IPS DF 6.9 (cell line): ENCODE measurements around the gene CWC22.

ENCODE experiments used
- DNase-seq: peaks from one replicate; pipeline ENCODE4 v3.0.0-alpha.2; 2013; ENCODE audit warnings: low read depth, low spot score
- H3K27ac ChIP-seq: one replicate; pipeline ENCODE4 v1.5.1; 2013; ENCODE audit warnings: low read length, control low read depth
- H3K27me3 ChIP-seq: 2 replicates; pipeline ENCODE4 v1.6.1; 2013; ENCODE audit warnings: mild to moderate bottlenecking, low read length; ENCODE audit not compliant: control insufficient read depth, insufficient read depth
- H3K36me3 ChIP-seq: 2 replicates; pipeline ENCODE4 v1.6.1; 2013; ENCODE audit warnings: low read length; ENCODE audit not compliant: control insufficient read depth, insufficient read depth
- H3K4me1 ChIP-seq: 2 replicates; pipeline ENCODE4 v1.6.1; 2013; ENCODE audit warnings: low read length; ENCODE audit not compliant: control insufficient read depth, insufficient read depth
- H3K4me3 ChIP-seq: 2 replicates; pipeline ENCODE4 v1.5.1; 2013; ENCODE audit warnings: mild to moderate bottlenecking, low read length
- H3K9me3 ChIP-seq: 2 replicates; pipeline ENCODE4 v1.6.1; 2013; ENCODE audit warnings: low read length, inconsistent platforms; ENCODE audit not compliant: control insufficient read depth, insufficient read depth
- WGBS: extraction: QIAGEN DNeasy Blood & Tissue Kit; methylation state at CpG from one replicate; pipeline ENCODE4 v1.1.7; 2013; ENCODE audit warnings: mixed read lengths, missing lambda C conversion rate; ENCODE audit not compliant: insufficient read length, insufficient coverage; 5-methylcytosine and 5-hydroxymethylcytosine counted together

CWC22 gene

DNA sequence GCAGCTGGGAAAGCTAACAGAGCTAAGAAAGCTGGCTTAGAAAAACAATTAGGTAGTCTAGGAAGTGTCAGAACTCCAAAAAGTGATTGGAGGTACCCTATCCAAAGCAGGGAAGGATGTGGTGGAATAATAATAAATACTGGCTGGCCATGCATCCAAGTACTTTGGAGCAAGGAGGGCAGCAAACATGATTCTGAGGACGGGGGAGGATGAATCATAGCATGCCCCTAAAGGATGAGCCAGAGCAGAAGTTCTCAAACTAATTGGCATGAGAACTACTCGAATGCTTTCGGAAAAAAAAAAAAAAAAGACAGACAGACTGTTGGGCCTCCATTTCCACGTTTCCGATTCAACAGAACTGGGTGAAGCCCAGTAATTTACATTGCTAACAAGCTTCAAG, 2.4 kb downstream of the CWC22 start:
- no peaks in the 10 kb centered on the region for H3K9me3 ChIP-seq
- H3K4me3 ChIP-seq = no peak overlapping the region
- DNase-seq = no peak
- H3K36me3 ChIP-seq = no peaks in the 10 kb centered on the region
- WGBS = no CpG with 5 or more reads among the region's 5 CpGs
- H3K4me1 ChIP-seq = peaks cover 2% of the 10 kb centered on the region
- no peak overlapping the region for H3K27ac ChIP-seq
- no peaks in the 10 kb centered on the region; the same call in 1 of the 2 replicates for H3K27me3 ChIP-seq

DNA sequence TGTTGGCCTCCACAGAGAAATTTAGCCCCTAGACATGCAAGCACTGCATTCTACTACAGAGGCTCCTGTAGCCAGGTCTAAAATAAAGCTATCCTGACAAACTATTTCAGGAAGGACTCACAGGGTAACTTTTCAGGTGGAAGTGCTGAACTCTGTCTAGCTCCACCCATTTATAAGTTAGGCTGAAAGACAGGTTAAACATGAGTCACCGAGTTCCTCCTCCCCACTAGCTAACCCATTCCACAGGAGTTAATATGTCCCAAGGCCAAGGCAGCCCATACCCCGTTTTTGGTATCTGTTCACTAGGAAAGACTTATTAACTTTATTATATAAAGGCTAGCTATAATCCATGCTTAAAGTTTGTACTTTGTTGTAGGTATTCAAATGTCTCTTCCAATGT, 3.5 kb downstream of the CWC22 start:
- H3K36me3 ChIP-seq = no peaks in the 10 kb centered on the region
- DNase-seq = no peak
- no peaks in the 10 kb centered on the region; the same call in 1 of the 2 replicates for H3K27me3 ChIP-seq
- H3K4me3 ChIP-seq = no peak overlapping the region
- H3K27ac ChIP-seq = no peak overlapping the region
- WGBS = no CpG with 5 or more reads among the region's 2 CpGs
- H3K4me1 ChIP-seq = peaks cover 2% of the 10 kb centered on the region
- no peaks in the 10 kb centered on the region for H3K9me3 ChIP-seq

DNA sequence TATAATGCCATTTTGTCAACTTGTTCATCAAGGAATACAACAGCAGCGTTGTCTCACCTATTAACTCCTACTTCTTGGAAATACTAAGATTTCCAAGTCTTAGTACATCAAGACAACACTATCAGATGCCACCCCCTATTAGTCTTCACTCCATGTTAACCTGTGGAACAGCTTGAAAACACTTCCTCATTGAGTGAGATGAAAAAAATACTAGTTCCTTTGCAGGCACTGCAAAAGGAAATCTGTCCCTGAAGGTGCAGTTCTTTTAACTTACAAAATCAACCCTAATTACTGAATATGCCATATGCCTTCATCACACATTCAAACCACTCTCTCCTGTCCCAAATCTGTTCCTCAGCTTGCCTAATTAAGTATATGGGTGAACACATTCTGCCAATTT, 4.0 kb downstream of the CWC22 start:
- no peak for DNase-seq
- Histone ChIP-seq H3K27ac (no peak overlapping the region), H3K36me3 (no peaks in the 10 kb centered on the region), H3K9me3 (no peaks in the 10 kb centered on the region), H3K27me3 (no peaks in the 10 kb centered on the region; the same call in 1 of the 2 replicates), H3K4me1 (peaks cover 2% of the 10 kb centered on the region), H3K4me3 (no peak overlapping the region)
- no CpG with 5 or more reads among the region's 1 CpG for WGBS

DNA sequence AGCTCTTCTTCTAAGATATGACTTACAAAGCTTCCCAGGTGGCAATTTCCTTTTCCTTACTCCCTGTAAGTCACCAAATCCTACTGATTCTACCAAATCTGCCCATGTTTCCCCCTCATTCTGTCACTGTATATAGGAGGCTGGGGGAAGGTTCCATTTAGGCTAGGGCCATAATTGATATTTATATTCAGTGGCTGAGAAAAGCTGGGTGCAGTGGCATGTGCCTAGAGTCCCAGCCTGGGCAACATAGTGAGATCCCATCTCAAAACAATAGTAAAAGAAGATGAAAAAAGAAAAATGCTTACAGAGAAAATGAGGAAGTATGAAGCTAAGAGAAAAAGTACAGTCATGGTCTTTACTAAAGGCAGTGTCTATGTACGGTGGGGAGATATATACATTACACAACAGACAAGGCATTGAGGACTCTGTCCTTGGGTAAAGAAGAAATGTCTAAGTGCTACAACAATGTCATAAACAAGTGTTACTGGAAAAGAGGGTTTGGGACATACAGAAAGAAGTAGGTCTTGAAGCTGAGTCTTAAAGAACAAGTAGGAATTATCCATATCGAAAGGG, 4.8 kb downstream of the CWC22 start:
- no peak overlapping the region for H3K4me3 ChIP-seq
- no peaks in the 10 kb centered on the region for H3K36me3 ChIP-seq
- H3K27me3 ChIP-seq = no peaks in the 10 kb centered on the region; the same call in 1 of the 2 replicates
- peaks cover 2% of the 10 kb centered on the region for H3K4me1 ChIP-seq
- no peak for DNase-seq
- no CpG with 5 or more reads among the region's 2 CpGs for WGBS
- no peaks in the 10 kb centered on the region for H3K9me3 ChIP-seq
- H3K27ac ChIP-seq = no peak overlapping the region

DNA sequence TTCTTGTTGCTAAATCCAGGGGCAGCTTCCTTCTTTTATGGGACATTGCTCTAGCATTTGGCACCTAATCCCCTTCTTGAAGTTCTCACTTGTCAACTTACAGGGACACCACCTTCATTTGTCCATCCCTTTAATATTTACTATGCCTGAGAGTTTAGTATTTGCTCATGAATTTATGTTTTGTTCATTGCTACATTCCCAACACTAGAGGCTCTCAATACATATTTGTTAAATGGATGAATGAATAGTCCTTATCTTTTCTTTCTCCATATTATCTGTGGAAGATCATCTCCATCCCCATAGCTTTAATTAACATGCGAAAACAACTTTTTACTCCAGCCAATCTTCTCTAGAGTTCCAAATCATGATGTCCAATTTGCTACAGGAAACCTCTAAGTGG, 5.4 kb downstream of the CWC22 start:
- DNase-seq = no peak
- no peaks in the 10 kb centered on the region for H3K36me3 ChIP-seq
- WGBS = no CpG with 5 or more reads among the region's 1 CpG
- H3K4me3 ChIP-seq = no peak overlapping the region
- H3K27ac ChIP-seq = no peak overlapping the region
- H3K4me1 ChIP-seq = peaks cover 2% of the 10 kb centered on the region
- no peaks in the 10 kb centered on the region for H3K9me3 ChIP-seq
- H3K27me3 ChIP-seq = no peaks in the 10 kb centered on the region; the same call in 1 of the 2 replicates

DNA sequence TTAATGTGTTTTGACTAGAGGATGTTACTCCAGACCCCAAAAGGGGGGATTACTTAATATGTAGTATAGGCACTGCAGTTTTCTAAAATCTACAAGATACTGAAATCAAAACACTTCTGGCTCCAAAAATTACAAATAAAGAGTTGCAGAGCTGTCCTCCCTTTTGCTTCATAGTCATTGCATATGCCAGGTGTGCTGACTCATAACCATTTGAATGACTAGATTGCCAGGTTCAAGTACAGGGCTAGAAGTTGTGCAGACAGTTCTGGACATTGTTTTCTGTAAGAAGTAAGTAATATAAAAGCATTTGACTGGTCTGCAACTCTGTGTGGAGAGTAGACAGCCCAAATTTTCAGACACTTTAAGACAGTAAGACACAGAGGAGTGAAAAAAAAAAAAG, 6.7 kb downstream of the CWC22 start:
- no peaks in the 10 kb centered on the region for H3K36me3 ChIP-seq
- no peak overlapping the region for H3K4me3 ChIP-seq
- H3K4me1 ChIP-seq = peaks cover 2% of the 10 kb centered on the region
- no peak for DNase-seq
- H3K9me3 ChIP-seq = no peaks in the 10 kb centered on the region
- no peaks in the 10 kb centered on the region; the same call in 1 of the 2 replicates for H3K27me3 ChIP-seq
- H3K27ac ChIP-seq = no peak overlapping the region

DNA sequence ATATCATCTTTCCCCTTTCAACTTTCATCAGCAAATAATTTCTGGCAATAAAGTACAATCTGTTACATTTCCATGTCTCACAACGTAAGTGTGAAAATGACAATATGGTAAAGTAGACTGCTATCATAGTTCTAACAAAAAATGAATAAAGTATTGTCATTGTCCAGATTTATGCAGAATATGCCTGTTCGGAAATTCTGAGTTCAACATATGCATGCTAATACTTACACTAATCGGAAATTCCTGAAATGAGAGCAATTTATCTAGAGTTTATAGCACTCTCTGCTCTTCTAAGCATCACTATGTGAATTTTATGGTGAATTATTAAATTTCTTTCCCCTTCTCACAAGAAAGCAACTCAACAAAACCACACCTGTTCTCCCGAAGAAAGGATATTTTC, 8.1 kb downstream of the CWC22 start:
- Histone ChIP-seq H3K27ac (no peak overlapping the region), H3K4me3 (no peak overlapping the region), H3K36me3 (no peaks in the 10 kb centered on the region), H3K9me3 (no peaks in the 10 kb centered on the region), H3K27me3 (no peaks in the 10 kb centered on the region; the same call in 1 of the 2 replicates), H3K4me1 (no peaks in the 10 kb centered on the region)
- DNase-seq = no peak
- no CpG with 5 or more reads among the region's 4 CpGs for WGBS

DNA sequence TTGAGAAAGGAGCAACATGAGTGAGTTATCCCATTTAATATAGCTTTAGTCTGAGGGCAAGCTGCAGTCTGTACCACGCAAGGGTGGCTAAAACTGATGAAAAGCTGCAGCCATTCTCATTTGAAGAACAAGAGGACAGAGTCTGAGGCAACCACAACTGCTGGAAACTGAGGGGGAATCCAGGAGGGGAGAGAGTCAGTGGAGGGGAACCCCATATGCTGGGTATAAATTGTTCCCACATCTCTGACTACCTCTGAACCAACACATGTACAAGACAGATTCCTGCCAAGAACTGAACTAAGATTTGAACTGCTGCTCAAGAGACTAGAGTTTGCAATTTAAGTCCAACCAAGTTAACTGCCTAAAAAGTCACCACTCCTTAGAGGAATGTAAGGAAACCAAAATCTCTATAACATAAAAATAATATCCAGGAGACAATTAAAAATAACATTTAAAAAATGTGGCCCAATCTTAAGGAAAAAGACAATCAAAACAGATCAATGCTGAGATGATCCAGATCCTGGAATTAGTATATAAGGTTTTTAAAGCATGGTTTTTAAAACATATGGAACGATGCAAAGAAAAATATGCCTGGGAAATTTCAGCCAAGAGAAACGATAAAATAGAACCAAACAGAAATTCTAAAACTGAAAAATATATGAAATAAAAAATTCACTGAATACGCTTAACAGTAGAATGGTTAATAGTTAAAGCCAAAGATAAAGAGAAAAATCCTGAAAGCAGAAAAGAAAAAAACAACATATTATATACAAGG, 11.2 kb downstream of the CWC22 start:
- H3K27me3 ChIP-seq = no peaks in the 10 kb centered on the region

DNA sequence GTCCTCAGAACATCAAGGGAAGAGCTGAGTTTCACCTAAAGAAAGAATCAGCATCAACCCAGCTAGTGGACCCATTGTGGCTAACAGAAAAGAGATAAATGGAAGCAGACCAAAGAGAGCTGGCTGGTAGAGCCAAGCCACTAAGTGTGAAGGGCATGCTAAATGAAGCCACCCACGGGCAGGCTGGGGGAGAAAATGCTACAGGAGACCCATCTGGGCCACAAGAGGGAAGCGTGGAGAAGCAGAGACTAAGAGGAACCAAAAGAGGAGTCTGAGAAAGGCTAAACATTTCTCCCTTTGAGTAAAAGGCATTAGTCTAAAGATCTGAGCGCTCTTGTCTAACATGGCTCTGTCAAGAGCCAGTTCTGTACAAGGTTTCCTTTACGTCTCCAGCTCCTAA, 15.8 kb downstream of the CWC22 start:
- Histone ChIP-seq H3K27me3 (no peaks in the 10 kb centered on the region), H3K9me3 (no peaks in the 10 kb centered on the region), H3K36me3 (no peaks in the 10 kb centered on the region; the same call in 1 of the 2 replicates), H3K4me1 (no peaks in the 10 kb centered on the region), H3K27ac (no peak overlapping the region), H3K4me3 (no peak overlapping the region)
- no peak for DNase-seq
- no CpG with 5 or more reads among the region's 4 CpGs for WGBS

More for the DNA sequence above, 11.2 kb downstream of the CWC22 start:
- no peak for DNase-seq
- Histone ChIP-seq H3K9me3 (no peaks in the 10 kb centered on the region), H3K36me3 (no peaks in the 10 kb centered on the region), H3K4me3 (no peak overlapping the region), H3K4me1 (no peaks in the 10 kb centered on the region), H3K27ac (no peak overlapping the region)
- WGBS = no CpG with 5 or more reads among the region's 4 CpGs

DNA sequence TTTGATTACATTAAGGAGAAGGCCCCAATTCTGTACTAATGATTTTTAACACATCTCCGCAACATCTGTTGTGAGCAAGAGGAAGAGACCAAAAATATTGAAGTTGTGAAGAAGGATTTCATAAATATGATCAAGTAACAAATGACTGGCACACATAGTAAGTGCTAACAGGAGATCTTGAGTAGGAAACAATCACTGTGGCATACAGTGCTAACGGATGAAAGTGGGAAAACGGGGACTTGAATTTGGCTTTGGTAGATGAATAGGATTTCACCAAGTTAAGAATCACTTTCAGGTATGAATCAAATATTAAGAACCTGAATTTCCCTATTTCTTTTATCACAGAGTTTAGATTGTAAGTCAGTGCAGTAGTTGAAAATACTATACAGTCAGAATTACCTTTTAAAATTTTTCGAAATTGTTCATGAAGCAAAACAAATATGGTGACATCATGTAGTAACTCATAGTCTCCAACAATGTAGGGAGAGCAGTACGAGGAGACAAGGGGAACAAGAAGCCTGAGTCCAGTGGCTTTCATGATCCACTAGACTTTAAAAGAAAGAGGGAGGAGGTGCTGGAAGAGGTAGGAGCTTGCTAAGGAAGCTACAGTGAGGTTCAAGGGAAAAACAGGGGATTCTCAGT, 16.3 kb downstream of the CWC22 start:
- no peak for DNase-seq
- H3K4me3 ChIP-seq = no peak overlapping the region
- H3K27me3 ChIP-seq = no peaks in the 10 kb centered on the region
- H3K27ac ChIP-seq = no peak overlapping the region
- H3K36me3 ChIP-seq = no peaks in the 10 kb centered on the region; the same call in 1 of the 2 replicates
- WGBS = no CpG with 5 or more reads among the region's 5 CpGs
- H3K9me3 ChIP-seq = no peaks in the 10 kb centered on the region
- no peaks in the 10 kb centered on the region for H3K4me1 ChIP-seq
